HG02623 (cell line): ENCODE measurements around the gene NXPH2.
"Not testable (repeated sequence)": the region's sequence is repeated elsewhere in the genome, so short reads cannot be mapped to it uniquely, and the experiment has no call there.

Experiments
- ATAC-seq: cut with Tn5 transposase; IDR thresholded peaks from one replicate; pipeline ENCODE4 v1.9.1; 2021; ENCODE audit warnings: moderate library complexity; ENCODE audit not compliant: unreplicated experiment

The NXPH2 gene

DNA sequence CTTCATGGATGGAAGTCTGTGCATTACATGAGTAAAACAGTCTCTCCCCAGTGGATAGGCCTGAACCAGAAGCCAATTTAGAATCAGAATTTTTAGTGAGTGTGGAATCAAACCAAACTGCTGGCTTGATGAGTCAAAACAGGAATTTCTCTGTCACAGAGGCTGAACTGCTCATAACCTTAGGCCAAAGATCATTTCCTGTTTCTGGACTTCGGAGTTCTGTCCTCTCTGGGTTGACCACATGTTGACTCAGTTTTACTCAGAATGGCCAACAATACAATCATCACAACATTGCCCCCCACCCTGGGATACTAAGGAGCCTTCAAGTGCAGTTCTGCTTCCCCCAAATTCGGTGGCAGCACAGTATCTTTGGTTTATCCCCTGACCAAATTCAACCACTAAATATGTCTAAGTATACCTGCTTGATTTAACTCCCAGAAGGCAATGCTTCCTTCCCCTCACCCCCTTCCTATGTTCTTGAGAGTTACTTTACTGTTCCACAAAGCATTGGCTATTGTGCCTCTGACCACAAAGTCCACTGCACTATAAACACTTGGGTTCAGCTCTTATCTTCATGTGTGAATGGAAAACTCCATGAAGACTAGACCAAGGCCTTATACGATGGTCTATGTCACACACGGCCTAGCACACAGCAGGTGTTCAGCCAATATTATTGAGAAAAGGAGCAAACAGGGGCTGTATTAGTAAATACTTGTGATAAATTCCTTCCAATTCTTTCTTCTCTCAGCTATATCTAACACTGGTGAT lies 67.8 kb downstream of the NXPH2 start:
- ATAC-seq = peak; percentile 90

GRCh38 chr2:138711812-138712211 lies 68.4 kb downstream of the NXPH2 start:
- ATAC-seq = peak; percentile 26

GRCh38 chr2:138708682-138709241 lies 71.4 kb downstream of the NXPH2 start:
- no peak for ATAC-seq

DNA sequence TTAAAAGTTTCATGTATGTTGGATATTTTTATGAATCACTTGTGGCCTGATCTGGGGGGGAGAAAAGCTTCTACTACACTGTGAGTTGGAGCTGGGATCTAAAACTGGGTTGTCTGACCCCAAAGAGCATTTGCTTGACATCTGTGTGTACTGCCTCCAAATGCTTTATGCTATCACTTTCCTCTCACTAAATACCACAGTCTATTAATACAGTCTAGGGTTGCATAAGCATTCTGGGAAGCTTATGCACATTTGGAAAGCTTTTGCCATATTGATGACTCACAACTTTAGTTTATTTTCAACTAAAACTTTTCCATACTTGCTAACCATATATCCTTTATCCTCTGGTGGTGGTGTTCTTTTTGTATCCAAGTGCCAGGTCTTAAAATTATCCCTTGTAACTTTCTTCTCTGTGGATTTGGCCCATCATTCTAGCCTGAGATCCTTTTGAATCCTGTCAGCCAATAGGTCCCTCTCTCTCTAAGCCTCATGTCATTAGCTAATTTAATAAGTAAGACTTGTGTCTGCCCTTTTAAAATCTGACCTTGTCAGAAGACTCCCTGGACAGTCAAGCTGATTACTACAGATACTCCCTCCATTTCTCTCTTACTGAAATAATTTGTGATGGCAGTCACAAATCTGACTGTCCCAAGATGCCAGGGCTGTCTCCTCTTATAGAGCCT lies 72.7 kb downstream of the NXPH2 start:
- ATAC-seq = no peak

DNA sequence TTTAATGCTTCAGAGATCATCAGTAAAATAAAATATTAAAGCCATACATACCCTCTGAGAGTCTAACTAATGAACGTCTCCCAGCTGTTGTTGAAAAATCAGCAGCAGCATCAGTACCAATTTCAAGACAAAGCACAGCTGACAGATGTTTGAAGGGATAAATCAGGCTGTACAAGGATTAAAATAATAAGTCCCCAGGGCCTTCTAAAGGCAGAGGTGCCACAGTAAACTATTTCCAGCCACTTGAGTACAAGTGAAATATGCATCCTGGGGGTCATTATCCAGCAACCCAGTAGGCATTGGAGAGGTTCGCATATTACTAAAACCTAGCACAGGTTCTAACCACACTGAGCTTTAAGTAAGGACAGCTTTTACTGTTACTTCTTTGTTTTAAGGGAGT lies 76.9 kb downstream of the NXPH2 start:
- ATAC-seq = no peak

GRCh38 chr2:138700716-138701115 lies 79.5 kb downstream of the NXPH2 start:
- ATAC-seq = no peak

- no peak for ATAC-seq
Observed at GRCh38 chr2:138699421-138699820, 80.8 kb downstream of the NXPH2 start.

DNA sequence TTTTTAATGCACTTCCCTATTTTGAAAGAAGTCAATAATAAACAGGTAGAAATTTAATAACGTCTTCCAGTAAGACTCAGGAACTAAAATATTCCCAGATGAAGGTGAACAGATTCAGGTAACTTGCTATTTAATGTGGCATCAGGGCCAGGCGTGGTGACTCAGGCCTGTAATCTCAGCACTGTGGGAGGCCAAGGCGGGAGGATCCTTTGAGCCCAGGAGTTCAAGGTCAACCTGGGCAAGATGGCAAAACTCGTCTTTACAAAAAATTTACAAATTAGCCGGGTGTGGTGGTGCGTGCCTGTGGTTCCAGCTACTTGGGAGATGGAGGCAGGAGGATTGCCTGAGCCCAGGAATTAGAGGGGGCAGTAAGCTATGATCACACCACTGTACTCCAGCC lies 81.8 kb downstream of the NXPH2 start:
- ATAC-seq = no peak

DNA sequence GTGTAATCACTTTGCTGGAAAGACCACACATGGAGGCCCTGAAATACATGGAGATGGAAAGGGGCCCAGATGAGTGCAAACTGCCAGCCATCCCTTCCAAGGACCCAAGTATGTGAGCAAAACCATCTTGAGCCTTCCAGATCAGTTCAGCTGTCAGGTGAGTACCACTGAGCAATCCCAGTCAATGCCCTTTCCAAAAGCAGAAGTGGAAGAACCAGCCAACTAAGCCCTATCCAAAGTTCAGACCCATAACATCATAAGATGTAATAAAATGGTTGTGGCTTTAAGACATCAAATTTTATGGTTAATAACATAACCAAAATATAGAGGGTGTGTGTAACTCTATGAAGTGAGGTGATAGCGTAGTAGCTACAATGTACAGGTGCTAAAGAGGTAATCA lies 88.5 kb downstream of the NXPH2 start:
- ATAC-seq = no peak

GRCh38 chr2:138689705-138690104 lies 90.5 kb downstream of the NXPH2 start:
- ATAC-seq = no peak

DNA sequence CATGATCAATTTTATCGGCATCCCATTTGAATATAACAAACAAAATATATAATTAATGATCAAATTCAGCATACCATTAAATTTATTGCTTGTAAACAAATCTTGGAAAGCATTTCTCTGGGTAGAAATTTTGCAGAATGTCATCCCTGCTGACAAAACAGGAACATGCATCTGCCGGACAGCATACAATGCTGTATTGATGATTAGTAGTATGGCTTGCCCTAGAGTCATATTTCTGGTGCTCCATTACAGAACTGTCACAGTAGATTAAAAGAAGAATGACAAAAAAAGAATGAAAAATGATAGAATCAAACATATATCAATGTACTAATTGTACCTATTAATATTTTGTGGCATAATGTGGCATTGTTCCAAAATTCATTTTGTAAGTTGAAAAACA lies 98.0 kb downstream of the NXPH2 start:
- ATAC-seq = no peak

DNA sequence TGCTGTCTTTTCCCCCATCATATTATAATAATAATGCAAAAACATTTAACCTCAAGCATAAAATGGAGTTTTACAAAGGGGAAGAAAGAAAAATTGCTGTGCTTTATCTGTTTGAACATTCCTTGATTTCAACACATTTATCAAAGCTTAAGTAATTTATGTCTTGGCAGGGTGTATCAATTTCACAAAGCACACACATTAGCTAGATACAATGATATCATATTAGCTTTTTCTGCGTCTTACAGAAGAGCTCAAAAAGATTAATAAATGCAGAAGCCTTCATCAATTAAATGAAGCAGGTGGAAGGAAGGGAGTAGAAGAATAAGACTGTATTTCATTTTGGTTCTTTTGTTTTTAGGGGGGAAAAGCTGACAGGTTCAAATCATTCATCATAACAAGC lies 103.0 kb downstream of the NXPH2 start:
- no peak for ATAC-seq

GRCh38 chr2:138676619-138677021 lies 103.6 kb downstream of the NXPH2 start:
- no peak for ATAC-seq

GRCh38 chr2:138671566-138671965 lies 108.6 kb downstream of the NXPH2 start:
- no peak for ATAC-seq

DNA sequence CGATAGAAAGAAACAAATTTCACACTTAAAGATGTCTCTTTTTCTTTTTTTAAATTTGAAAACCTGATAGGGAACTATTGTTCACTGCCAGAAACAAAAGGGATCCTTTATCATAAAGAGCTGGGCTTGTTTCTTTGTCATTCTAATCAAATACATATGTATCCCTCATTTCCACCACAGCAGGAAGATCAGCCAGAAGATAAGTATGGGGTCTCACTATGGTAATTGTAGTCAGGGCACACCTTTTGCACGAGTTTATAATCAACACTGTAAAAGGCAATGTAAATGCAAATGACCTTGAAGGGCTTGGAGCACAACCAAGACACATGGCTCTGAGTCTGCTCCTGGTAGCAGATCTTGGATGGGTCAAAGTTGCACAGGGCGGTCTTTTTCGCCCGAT lies 109.5 kb downstream of the NXPH2 start:
- ATAC-seq = no peak

DNA sequence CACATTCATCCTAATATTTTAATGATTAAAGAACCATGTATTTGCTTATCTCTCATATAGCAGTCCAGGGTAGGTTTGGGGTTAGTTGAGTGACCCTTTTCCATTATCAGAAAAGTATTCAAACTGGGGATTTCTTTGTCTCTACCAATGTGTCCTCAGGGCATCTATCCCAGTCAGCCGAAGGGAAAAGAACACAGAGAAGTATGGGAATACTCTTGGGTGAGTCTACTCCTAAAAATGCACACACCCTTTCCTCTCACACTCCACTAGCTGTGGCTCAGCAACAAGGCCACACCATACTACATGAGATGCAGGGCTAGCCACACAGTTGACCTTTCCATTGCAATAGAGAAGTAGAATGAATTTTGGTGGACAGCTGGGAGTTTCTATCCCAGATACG lies 114.3 kb downstream of the NXPH2 start:
- no peak for ATAC-seq

- ATAC-seq = no peak
Observed at GRCh38 chr2:138658187-138658894, 121.8 kb downstream of the NXPH2 start.

GRCh38 chr2:138654146-138654545 lies 126.0 kb downstream of the NXPH2 start:
- no peak for ATAC-seq

DNA sequence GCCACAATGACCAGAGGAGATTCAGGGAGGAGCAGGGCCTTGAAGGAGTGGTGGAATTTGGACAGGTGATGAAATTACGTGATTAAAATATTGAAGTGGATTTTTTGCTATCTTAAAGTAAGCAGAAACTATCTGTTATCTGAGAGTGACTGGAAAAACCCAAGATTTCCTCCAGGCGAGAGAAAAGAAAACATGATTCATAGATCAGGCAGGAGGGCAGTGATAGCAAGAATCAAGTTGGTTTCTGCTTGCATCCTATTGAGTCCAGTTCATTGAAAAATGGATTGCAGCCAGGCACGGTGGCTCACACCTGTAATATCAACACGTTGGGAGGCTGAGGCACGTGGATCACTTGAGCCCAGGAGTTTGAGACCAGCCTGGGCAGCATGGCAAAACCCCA lies 127.8 kb downstream of the NXPH2 start:
- no peak for ATAC-seq

- ATAC-seq = no peak
Observed at GRCh38 chr2:138649571-138649970, 130.6 kb downstream of the NXPH2 start.

GRCh38 chr2:138648606-138649005 lies 131.6 kb downstream of the NXPH2 start:
- no peak for ATAC-seq

DNA sequence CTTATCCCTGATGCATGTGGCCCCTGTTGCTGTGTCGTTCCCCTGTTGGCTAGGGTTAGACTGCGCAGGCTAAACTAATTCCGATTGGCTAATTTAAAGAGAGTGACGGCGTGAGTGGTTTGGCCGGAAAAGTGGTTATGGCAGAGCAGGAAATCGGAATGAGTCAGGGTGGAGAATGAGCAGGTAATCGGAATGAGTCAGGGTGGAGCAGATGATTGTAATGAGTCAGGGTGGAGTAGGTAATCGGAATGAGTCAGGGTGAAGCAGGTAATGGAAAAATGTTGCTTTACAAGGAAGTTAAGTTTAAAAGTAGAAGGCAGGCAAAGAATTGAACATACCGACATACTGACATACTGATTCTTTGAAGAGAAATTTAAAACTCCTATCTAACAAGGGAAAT lies 135.4 kb downstream of the NXPH2 start:
- ATAC-seq = not testable (repeated sequence)
